ENCODE results near the gene TARS2. TPM values are rescaled to one million over a fixed set of nuclear protein-coding genes. Genes with fewer than 3 reads are reported as not detected.

Gene TARS2
- total and polyA plus RNA-seq, 2 of the 4 experiments (the other 2 are of a cell fraction) = 10.9 to 21.8 TPM

DNA sequence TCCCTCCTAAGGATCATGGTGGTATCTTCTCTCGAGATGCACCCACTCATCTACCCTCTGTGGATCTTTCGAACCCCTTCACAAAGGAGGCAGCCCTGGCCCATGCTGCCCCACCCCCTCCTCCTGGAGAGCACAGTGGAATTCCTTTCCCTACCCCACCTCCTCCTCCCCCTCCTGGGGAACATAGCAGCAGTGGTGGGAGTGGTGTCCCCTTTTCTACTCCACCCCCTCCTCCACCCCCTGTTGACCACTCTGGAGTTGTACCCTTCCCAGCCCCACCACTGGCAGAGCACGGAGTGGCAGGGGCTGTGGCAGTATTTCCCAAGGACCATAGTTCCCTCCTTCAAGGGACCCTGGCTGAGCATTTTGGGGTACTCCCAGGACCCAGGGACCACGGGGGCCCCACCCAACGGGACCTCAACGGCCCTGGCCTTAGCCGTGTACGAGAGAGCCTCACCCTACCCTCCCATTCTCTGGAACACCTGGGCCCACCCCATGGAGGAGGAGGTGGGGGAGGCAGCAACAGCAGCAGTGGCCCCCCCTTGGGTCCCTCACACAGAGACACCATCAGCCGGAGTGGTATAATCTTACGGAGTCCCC is 14.5 kb upstream of the TARS2 start:
- Histone ChIP-seq H3K4me1 (ENCODE audit: control insufficient read depth, insufficient read depth, low read length) (peaks cover 6% of the 10 kb centered on the region; the same call in 1 of the 2 replicates), H2BK20ac (ENCODE audit: low read depth, low read length) (no peak overlapping the region), H3K23ac (ENCODE audit: low read depth, low read length) (no peak overlapping the region), H3K4me2 (ENCODE audit: low read depth, low read length) (no peak overlapping the region), H3K9ac (ENCODE audit: low read depth, low read length) (no peak overlapping the region), H4K8ac (ENCODE audit: low read depth in 2 of 2, low read length in 2 of 2) (no peak overlapping the region), H3K4ac (ENCODE audit: low read depth, low read length) (no peak overlapping the region), H3K27ac (ENCODE audit: insufficient read depth, low read length) (no peak overlapping the region), H2AK5ac (ENCODE audit: low read depth, low read length) (no peak overlapping the region), H2BK5ac (ENCODE audit: low read depth, low read length, poor library complexity, severe bottlenecking) (no peak overlapping the region), H4K91ac (ENCODE audit: insufficient read depth, low read depth, low read length) (no peak overlapping the region), H3K27me3 (ENCODE audit: control insufficient read depth, insufficient read depth, low read length) (no peaks in the 10 kb centered on the region), H3K9me1 (ENCODE audit: insufficient read depth, low read length) (peaks cover 9% of the 10 kb centered on the region), H3K4me3 (ENCODE audit: insufficient read depth, low read depth, low read length) (no peak overlapping the region), H2AFZ (replicated peaks; ENCODE audit: low read length, poor library complexity) (no peak overlapping the region), H3K18ac (ENCODE audit: low read depth, low read length) (no peak overlapping the region), H3K79me1 (ENCODE audit: low read depth in 1 of 2, low read length in 2 of 2) (peaks cover 3 to 4% of the 10 kb centered on the region in 2 experiments; a peak in 1 of 4 replicates), H2BK120ac (ENCODE audit: low read depth, low read length) (no peak overlapping the region), H3K36me3 (ENCODE audit: control insufficient read depth, insufficient read depth, low read length) (peaks cover 29% of the 10 kb centered on the region), H3K56ac (ENCODE audit: extremely low read depth, insufficient read depth, low read length) (no peak overlapping the region), H3K9me3 (ENCODE audit: control insufficient read depth, insufficient read depth, low read length) (no peaks in the 10 kb centered on the region), H4K20me1 (ENCODE audit: insufficient read depth, low read length) (no peaks in the 10 kb centered on the region), H2AK9ac (replicated peaks; ENCODE audit: low read depth, low read length, poor library complexity) (no peak overlapping the region), H4K5ac (ENCODE audit: low read depth, low read length) (no peak overlapping the region), H3K14ac (replicated peaks; ENCODE audit: low read depth, low read length) (no peak overlapping the region), H2BK15ac (ENCODE audit: low read depth, low read length) (no peak overlapping the region)
- in situ Hi-C loops (cut with MboI; ENCODE audit: low sequenced_read_pairs) (no loop called here), intact Hi-C loops (cut with micrococcal nuclease) (no loop called here), dilution Hi-C loops (cut with HindIII; ENCODE audit: low sequenced_read_pairs, unreplicated experiment) (no loop called here)
- no CpG with 5 or more reads among the region's 10 CpGs for WGBS, 2 experiments (ENCODE audit: extremely low coverage in 2 of 2, insufficient read length in 1 of 2)
- CTCF ChIA-PET = no interaction called here
- no peak for TF ChIP-seq FOS (IDR thresholded peaks at IDR 0.05; ENCODE audit: low read depth, low read length)
- TF ChIP-seq POLR2A (IDR thresholded peaks at IDR 0.05; ENCODE audit: low read depth, low read length) = no peak
- no peak for TF ChIP-seq MAZ (IDR thresholded peaks at IDR 0.05; ENCODE audit: borderline replicate concordance, low read depth, low read length)
- TF ChIP-seq MAFK (IDR thresholded peaks at IDR 0.05; ENCODE audit: low read depth, low read length) = no peak
- no peak for TF ChIP-seq CHD1 (IDR thresholded peaks at IDR 0.05; ENCODE audit: low read depth, low read length)
- no peak for TF ChIP-seq CEBPB (IDR thresholded peaks at IDR 0.05; ENCODE audit: low read depth, low read length)
- no peak for TF ChIP-seq RFX5 (IDR thresholded peaks at IDR 0.05; ENCODE audit: low read depth, low read length)
- TF ChIP-seq, protein P1, sequence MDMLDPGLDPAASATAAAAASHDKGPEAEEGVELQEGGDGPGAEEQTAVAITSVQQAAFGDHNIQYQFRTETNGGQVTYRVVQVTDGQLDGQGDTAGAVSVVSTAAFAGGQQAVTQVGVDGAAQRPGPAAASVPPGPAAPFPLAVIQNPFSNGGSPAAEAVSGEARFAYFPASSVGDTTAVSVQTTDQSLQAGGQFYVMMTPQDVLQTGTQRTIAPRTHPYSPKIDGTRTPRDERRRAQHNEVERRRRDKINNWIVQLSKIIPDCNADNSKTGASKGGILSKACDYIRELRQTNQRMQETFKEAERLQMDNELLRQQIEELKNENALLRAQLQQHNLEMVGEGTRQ (IDR thresholded peaks at IDR 0.05; ENCODE audit: low read depth, low read length) = no peak
- TF ChIP-seq BHLHE40 (IDR thresholded peaks at IDR 0.05; ENCODE audit: low read depth, low read length) = no peak
- no peak for TF ChIP-seq RCOR1 (IDR thresholded peaks at IDR 0.05; ENCODE audit: insufficient replicate concordance, low read length)
- no peak for TF ChIP-seq MXI1 (IDR thresholded peaks at IDR 0.05; ENCODE audit: borderline replicate concordance, low read depth, low read length)
- no peak for TF ChIP-seq ELK1 (IDR thresholded peaks at IDR 0.05; ENCODE audit: borderline replicate concordance, low read depth, low read length)
- TF ChIP-seq CTCF (conservative IDR thresholded peaks at IDR 0.05; ENCODE audit: low read depth, low read length) = no peak
- TF ChIP-seq RAD21 (IDR thresholded peaks at IDR 0.05; ENCODE audit: low read length) = no peak
- TF ChIP-seq SMC3 (IDR thresholded peaks at IDR 0.05; ENCODE audit: low read depth, low read length) = no peak
- POLR2A ChIA-PET (ENCODE audit: unreplicated experiment) = no interaction called here
- no peak for DNase-seq
- BruUV-seq (replicated peaks) = no TSS peak
- no peak for ATAC-seq (ENCODE audit: low read depth)

Measured in IMR-90 (cell line).